Tibial nerve (tissue), 4 donors: ENCODE data around the gene RERG. TPM values are rescaled to one million over a fixed set of nuclear protein-coding genes. Genes with fewer than 3 reads are reported as not detected.
A peak's percentile ranks its signal among the peaks of the same experiment; 100 is the strongest.

Source experiments
- DNase-seq, 2 donors: peaks; one replicate each; pipeline ENCODE4 v3.0.0-alpha.2; 2019; ENCODE audit warnings: low spot score in 2 of 2
- H3K27ac ChIP-seq, 4 donors: fragments of 200-600 bp; sonication (generic) in 3 of 4; one replicate each; pipeline ENCODE4 v1.5.1; 2017 to 2019; ENCODE audit warnings: mild to moderate bottlenecking in 1 of 4
- H3K27me3 ChIP-seq, 2 donors: fragments of 200-600 bp; sonication (generic) in 1 of 2; one replicate each; pipeline versions ENCODE4 v1.5.1 to v1.6.0; 2017 to 2019
- H3K36me3 ChIP-seq, 3 donors: fragments of 200-600 bp; sonication (generic); one replicate each; pipeline ENCODE4 v1.5.1; 2018 to 2019
- H3K4me1 ChIP-seq, 4 donors: fragments of 200-600 bp; sonication (generic) in 3 of 4; one replicate each; pipeline ENCODE4 v1.5.1; 2017 to 2019
- H3K4me3 ChIP-seq, 4 donors: fragments of 200-600 bp; sonication (generic) in 3 of 4; one replicate each; pipeline ENCODE4 v1.5.1; 2017 to 2019; ENCODE audit warnings: mild to moderate bottlenecking in 1 of 4, moderate library complexity in 1 of 4
- H3K9me3 ChIP-seq, 4 donors: fragments of 200-600 bp; sonication (generic) in 3 of 4; one replicate each; pipeline ENCODE4 v1.5.1; 2017 to 2019
- CTCF ChIP-seq, 5 experiments: fragments of 200-600 bp in 3 of 5; fragments of 450-650 bp in 2 of 5; sonication (generic) in 3 of 5; IDR thresholded peaks; one replicate each; pipeline ENCODE4 v1.5.1; 2016 to 2019; ENCODE audit warnings: antibody characterized with exemption in 5 of 5, mild to moderate bottlenecking in 3 of 5, moderate library complexity in 2 of 5
- EP300 ChIP-seq, 2 donors: sonication (generic); formaldehyde crosslinking; IDR thresholded peaks; one replicate each; pipeline ENCODE4 v1.6.1; 2017; ENCODE audit warnings: antibody characterized with exemption in 2 of 2, mild to moderate bottlenecking in 1 of 2
- POLR2A ChIP-seq, 2 donors: fragments of 450-650 bp; IDR thresholded peaks; one replicate each; pipeline ENCODE4 v1.6.1; 2017; ENCODE audit warnings: antibody characterized with exemption in 2 of 2, mild to moderate bottlenecking in 2 of 2, moderate library complexity in 2 of 2
- WGBS, 2 donors: methylation state at CpG; one replicate each; pipeline ENCODE4 v1.1.5; 2018; 5-methylcytosine and 5-hydroxymethylcytosine counted together
- total RNA-seq, 4 donors: library from RNA; depleted of rRNA; stranded (reverse); fragments of >200 nt; gene quantifications; one replicate each; pipeline ENCODE4 v1.1.0, GENCODE V29; 2016

The RERG gene
- total RNA-seq, 4 donors from 2014 or later = 25.5 to 42.8 (median 31.5) TPM

- Histone ChIP-seq H3K27ac (peak overlapping the region in 2 of 4 donors; percentile 48 to 58), H3K9me3 (no peaks in the 10 kb centered on the region), H3K4me1 (peaks cover 0 to 38% (median 3%) of the 10 kb centered on the region in 4 donors), H3K36me3 (no peaks in the 10 kb centered on the region), H3K4me3 (no peak overlapping the region), H3K27me3 (no peaks in the 10 kb centered on the region)
- WGBS, 2 donors = 33 to 39% methylated on average over 3 of the region's 3 CpGs
- TF ChIP-seq EP300 (IDR thresholded peaks at IDR 0.05) = no peak
- no peak for TF ChIP-seq POLR2A (IDR thresholded peaks at IDR 0.05)
- DNase-seq = no peak
These were observed 40.1 kb downstream of the RERG start for GRCh38 chr12:15181017-15181683.

DNA sequence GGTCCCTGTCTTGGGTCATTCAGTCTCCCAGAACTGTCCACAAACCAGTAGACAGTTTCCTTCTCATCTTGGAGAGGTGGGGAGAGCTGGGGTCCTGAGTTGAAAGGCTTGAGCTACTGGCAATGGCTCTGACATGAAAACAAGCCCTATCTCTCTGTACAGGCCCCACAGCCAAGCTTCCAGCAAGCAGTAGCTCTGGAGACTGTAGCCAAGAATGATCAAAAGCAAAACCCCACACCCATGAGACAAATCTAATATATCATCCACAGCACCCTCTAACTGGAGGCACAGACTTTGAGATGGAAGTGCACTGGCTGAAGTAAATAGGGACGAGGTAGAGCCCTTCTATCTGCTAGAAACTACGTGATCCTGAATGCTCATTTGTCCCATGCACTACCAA lies 40.9 kb downstream of the RERG start:
- Histone ChIP-seq H3K4me1 (peaks cover 0 to 38% (median 3%) of the 10 kb centered on the region in 4 donors), H3K27ac (peak overlapping the region in 2 of 4 donors; percentile 48 to 58), H3K27me3 (no peaks in the 10 kb centered on the region), H3K4me3 (no peak overlapping the region), H3K9me3 (no peaks in the 10 kb centered on the region), H3K36me3 (no peaks in the 10 kb centered on the region)
- no peak for DNase-seq
- TF ChIP-seq EP300 (IDR thresholded peaks at IDR 0.05) = no peak
- TF ChIP-seq POLR2A (IDR thresholded peaks at IDR 0.05) = no peak
- no peak for TF ChIP-seq CTCF (IDR thresholded peaks at IDR 0.05)
- WGBS, 2 donors = 50 to 66% methylated on average over 2 of the region's 2 CpGs

GRCh38 chr12:15179672-15180071 lies 41.5 kb downstream of the RERG start:
- WGBS, 2 donors = 29 to 34% methylated on average over 2 of the region's 2 CpGs
- Histone ChIP-seq H3K27ac (peak overlapping the region in 1 of 4 donors; percentile 58), H3K36me3 (no peaks in the 10 kb centered on the region), H3K9me3 (no peaks in the 10 kb centered on the region), H3K4me3 (no peak overlapping the region), H3K27me3 (no peaks in the 10 kb centered on the region), H3K4me1 (peaks cover 0 to 36% (median 3%) of the 10 kb centered on the region in 4 donors)
- no peak for TF ChIP-seq POLR2A (IDR thresholded peaks at IDR 0.05)
- TF ChIP-seq EP300 (IDR thresholded peaks at IDR 0.05) = no peak
- no peak for TF ChIP-seq CTCF (IDR thresholded peaks at IDR 0.05)
- DNase-seq = no peak

DNA sequence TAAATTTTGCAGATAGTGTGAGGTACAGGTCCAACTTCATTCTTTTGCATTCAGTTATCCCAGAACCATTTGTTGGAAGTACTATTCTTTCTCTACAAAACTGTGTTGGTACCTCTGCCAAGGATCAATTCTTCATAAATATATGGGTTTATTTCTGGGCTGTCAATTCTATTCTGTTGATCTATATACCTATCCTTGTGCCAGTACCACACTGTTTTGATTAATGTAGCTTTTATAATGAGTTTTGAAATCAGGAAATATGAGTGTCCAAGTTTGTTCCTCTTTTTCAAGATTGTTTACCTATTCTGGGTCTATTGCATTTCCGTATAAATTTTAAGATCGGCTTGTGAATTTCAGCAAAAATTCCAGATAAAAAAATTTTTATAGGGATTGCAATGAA lies 48.1 kb downstream of the RERG start:
- Histone ChIP-seq H3K36me3 (no peaks in the 10 kb centered on the region), H3K4me3 (no peak overlapping the region), H3K27me3 (no peaks in the 10 kb centered on the region), H3K27ac (no peak overlapping the region), H3K4me1 (peaks cover 0 to 5% (median under 1%) of the 10 kb centered on the region in 4 donors), H3K9me3 (peaks cover 0 to 6% (median 0%) of the 10 kb centered on the region in 4 donors)
- no peak for DNase-seq
- WGBS, 2 donors = 94 to 96% methylated on average over 2 of the region's 2 CpGs
- TF ChIP-seq CTCF (IDR thresholded peaks at IDR 0.05) (no peak), EP300 (IDR thresholded peaks at IDR 0.05) (no peak), POLR2A (IDR thresholded peaks at IDR 0.05) (no peak)

DNA sequence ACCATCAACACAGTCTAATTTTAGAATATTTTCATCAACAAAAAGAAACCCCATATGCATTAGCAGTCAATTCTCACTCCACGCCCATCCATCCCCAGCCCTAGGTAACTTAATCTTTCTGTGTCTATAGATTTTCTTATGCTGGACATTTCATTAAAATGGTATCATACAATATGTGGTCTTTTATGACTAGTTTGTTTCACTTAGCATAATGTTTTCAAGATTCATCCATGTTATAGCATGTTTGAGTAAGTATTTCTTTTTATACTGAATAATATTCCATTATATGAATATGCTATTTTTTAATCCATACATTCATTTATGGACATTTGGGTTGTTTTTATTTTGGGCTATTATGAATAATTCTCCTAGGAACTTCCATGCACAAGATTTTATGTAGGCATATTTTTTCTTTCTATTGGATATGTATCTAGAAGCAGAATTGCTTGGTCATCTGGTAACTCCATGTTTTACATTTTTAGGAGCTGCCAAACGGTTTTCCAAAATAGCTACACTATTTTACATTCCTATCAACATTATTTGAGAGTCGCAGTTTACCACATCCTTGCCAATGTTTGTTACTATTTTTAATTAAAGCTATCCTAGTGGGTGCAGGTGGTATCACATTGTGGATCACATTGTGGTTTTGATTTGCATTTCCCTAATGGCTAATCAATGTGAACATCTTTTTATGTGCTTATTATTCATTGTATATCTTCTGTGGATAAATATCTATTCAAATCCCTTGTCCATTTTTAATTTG lies 49.0 kb downstream of the RERG start:
- TF ChIP-seq EP300 (IDR thresholded peaks at IDR 0.05) (no peak), CTCF (IDR thresholded peaks at IDR 0.05) (no peak), POLR2A (IDR thresholded peaks at IDR 0.05) (no peak)
- Histone ChIP-seq H3K27me3 (no peaks in the 10 kb centered on the region), H3K4me1 (peaks cover 0 to 8% (median 0%) of the 10 kb centered on the region in 4 donors), H3K36me3 (no peaks in the 10 kb centered on the region), H3K27ac (no peak overlapping the region), H3K9me3 (peaks cover 0 to 6% (median 0%) of the 10 kb centered on the region in 4 donors), H3K4me3 (no peak overlapping the region)
- 77 to 82% methylated on average over 3 of the region's 3 CpGs for WGBS, 2 donors
- DNase-seq = no peak
